Panc1 (cell line): ENCODE measurements around the gene CXCL16. TPM values are rescaled to one million over a fixed set of nuclear protein-coding genes. Genes with fewer than 3 reads are reported as not detected.

Experiments used
- ATAC-seq: fragments of 200-7000 bp; cut with Tn5 transposase; 2 replicates; pipeline ENCODE4 v1.9.1; 2020; ENCODE audit warnings: mild to moderate bottlenecking, moderate library complexity
- BruUV-seq: library from RNA; stranded (reverse); fragments of 400-500 nt; replicated peaks from 2 replicates; lab custom pipeline; 2021; lab: Mats Ljungman, UMichigan
- CTCF ChIA-PET: fragments of 300-600 bp; sonication (Branson Sonifier 250); formaldehyde crosslinking; loops from one replicate; lab custom pipeline; 2022; ENCODE audit warnings: antibody characterized with exemption; lab: Charles Lee
- POLR2A ChIA-PET: fragments of 300-600 bp; sonication (Branson Sonifier 250); formaldehyde crosslinking; loops from one replicate; lab custom pipeline; 2022; ENCODE audit warnings: antibody characterized with exemption; lab: Charles Lee
- DNase-seq: peaks from one replicate; pipeline ENCODE4 v3.0.0-alpha.2; 2010; ENCODE audit warnings: low read depth, low spot score
- H3K27ac ChIP-seq: 2 replicates; pipeline ENCODE4 v1.5.1; 2011; ENCODE audit warnings: mild to moderate bottlenecking, low read length, inconsistent platforms
- H3K27me3 ChIP-seq: fragments of 200-500 bp; sonication (Bioruptor generic); 2 replicates; pipeline ENCODE4 v1.6.0; 2014; ENCODE audit warnings: low read length, inconsistent platforms; ENCODE audit not compliant: control insufficient read depth, insufficient read depth
- H3K36me3 ChIP-seq: fragments of 200-500 bp; sonication (Bioruptor generic); 2 replicates; pipeline ENCODE4 v1.5.1; 2014; ENCODE audit warnings: inconsistent platforms, mild to moderate bottlenecking, low read length, moderate library complexity; ENCODE audit not compliant: control insufficient read depth, insufficient read depth
- H3K4me1 ChIP-seq: 2 replicates; pipeline ENCODE4 v1.5.1; 2011; ENCODE audit warnings: inconsistent platforms, mild to moderate bottlenecking, low read length, moderate library complexity; ENCODE audit not compliant: control insufficient read depth, insufficient read depth
- H3K4me3 ChIP-seq, 2 experiments: 2 replicates each; pipeline ENCODE4 v1.5.1; 2011 to 2012; ENCODE audit warnings: low read depth in 2 of 2, low read length in 2 of 2, mild to moderate bottlenecking in 2 of 2, inconsistent platforms in 1 of 2, moderate library complexity in 1 of 2
- H3K9me3 ChIP-seq: fragments of 200-500 bp; sonication (Bioruptor generic); 2 replicates; pipeline ENCODE4 v1.5.1; 2014; ENCODE audit warnings: low read depth, mild to moderate bottlenecking, inconsistent platforms, low read length, moderate library complexity; ENCODE audit not compliant: control insufficient read depth, insufficient read depth
- CTCF ChIP-seq: fragments of 450-650 bp; IDR thresholded peaks from 2 replicates; pipeline ENCODE4 v1.5.1; 2017; ENCODE audit warnings: mild to moderate bottlenecking
- POLR2AphosphoS5 ChIP-seq: IDR thresholded peaks from 2 replicates; pipeline ENCODE4 v1.6.1; 2012; ENCODE audit warnings: mild to moderate bottlenecking, low read depth, low read length, moderate library complexity
- REST ChIP-seq, 2 experiments: IDR thresholded peaks; 2 replicates each; pipeline ENCODE4 v1.6.1; 2011 to 2012; ENCODE audit warnings: low read depth in 2 of 2, control low read depth in 1 of 2, low read length in 1 of 2, mild to moderate bottlenecking in 1 of 2, moderate library complexity in 1 of 2; ENCODE audit not compliant: insufficient read depth in 1 of 2
- SIN3A ChIP-seq: IDR thresholded peaks from 2 replicates; pipeline ENCODE4 v1.6.1; 2012; ENCODE audit warnings: low read depth, mild to moderate bottlenecking, low read length, moderate library complexity, borderline replicate concordance; ENCODE audit not compliant: insufficient read depth
- TCF7L2 ChIP-seq: IDR thresholded peaks from 2 replicates; pipeline ENCODE4 v1.6.1; 2011; ENCODE audit warnings: mild to moderate bottlenecking, low read depth, low read length, inconsistent platforms
- in situ Hi-C: cut with HindIII; loops from 2 replicates; pipeline ENCODE4 v1.10.0; 2016; ENCODE audit warnings: low sequenced_read_pairs, low pct_unique_long_range_greater_than_20kb
- intact Hi-C: fragments of 100-400 bp; cut with micrococcal nuclease; formaldehyde crosslinking; loops from one replicate; pipeline ENCODE4 v1.10.0; 2022; ENCODE audit not compliant: unreplicated experiment
- total RNA-seq: library from RNA; stranded (reverse); gene quantifications from one replicate; pipeline ENCODE4 v1.2.1, GENCODE V29; 2021; ENCODE audit not compliant: unreplicated experiment

Gene CXCL16
- total RNA-seq, 1 experiment from 2014 or later = 5.3 TPM

- CTCF ChIA-PET = no interaction called here
- H3K4me3 ChIP-seq = no peak overlapping the region
- H3K27ac ChIP-seq = no peak overlapping the region
- BruUV-seq = no TSS peak
- intact Hi-C loops (no loop called here), in situ Hi-C loops (no loop called here)
- no peaks in the 10 kb centered on the region for H3K36me3 ChIP-seq
- peaks cover 7% of the 10 kb centered on the region; the same call in 1 of the 2 replicates for H3K27me3 ChIP-seq
- H3K9me3 ChIP-seq = no peaks in the 10 kb centered on the region
- POLR2A ChIA-PET = interaction anchor here (0.7 kb wide), 1 partner anchor 132 kb away, joined by 4 read pairs; no protein-coding TSS in a partner anchor
- DNase-seq (no peak), ATAC-seq (no peak)
- no peaks in the 10 kb centered on the region for H3K4me1 ChIP-seq
- no peak for TF ChIP-seq CTCF
- no peak for TF ChIP-seq TCF7L2
- no peak for TF ChIP-seq SIN3A
- TF ChIP-seq REST (IDR thresholded peaks at IDR 0.05; ENCODE audit: insufficient read depth in 1 of 2, low read depth in 2 of 2, low read length in 1 of 2) = no peak
- no peak for TF ChIP-seq POLR2AphosphoS5
Observed at GRCh38 chr17:4735876-4736651, 3.7 kb downstream of the CXCL16 start.

GRCh38 chr17:4734857-4735475 is 4.8 kb downstream of the CXCL16 start:
- ChIA-PET CTCF (no interaction called here), POLR2A (interaction anchor here (0.7 kb wide), 1 partner anchor 133 kb away, joined by 4 read pairs; no protein-coding TSS in a partner anchor)
- no peak overlapping the region for H3K4me3 ChIP-seq
- H3K36me3 ChIP-seq = no peaks in the 10 kb centered on the region
- peaks cover 4% of the 10 kb centered on the region; the same call in 1 of the 2 replicates for H3K27me3 ChIP-seq
- H3K9me3 ChIP-seq = no peaks in the 10 kb centered on the region
- ATAC-seq (no peak), DNase-seq (no peak)
- BruUV-seq = no TSS peak
- TF ChIP-seq TCF7L2 = no peak
- TF ChIP-seq REST (IDR thresholded peaks at IDR 0.05; ENCODE audit: insufficient read depth in 1 of 2, low read depth in 2 of 2, low read length in 1 of 2) = no peak
- no peak for TF ChIP-seq SIN3A
- no peak for TF ChIP-seq CTCF
- no peak for TF ChIP-seq POLR2AphosphoS5
- no peak overlapping the region for H3K27ac ChIP-seq
- in situ Hi-C loops = no loop called here
- no peaks in the 10 kb centered on the region; the same call in 1 of the 2 replicates for H3K4me1 ChIP-seq
- intact Hi-C loops = no loop called here
